ENCODE results near the gene YPEL2.

Gene YPEL2

DNA sequence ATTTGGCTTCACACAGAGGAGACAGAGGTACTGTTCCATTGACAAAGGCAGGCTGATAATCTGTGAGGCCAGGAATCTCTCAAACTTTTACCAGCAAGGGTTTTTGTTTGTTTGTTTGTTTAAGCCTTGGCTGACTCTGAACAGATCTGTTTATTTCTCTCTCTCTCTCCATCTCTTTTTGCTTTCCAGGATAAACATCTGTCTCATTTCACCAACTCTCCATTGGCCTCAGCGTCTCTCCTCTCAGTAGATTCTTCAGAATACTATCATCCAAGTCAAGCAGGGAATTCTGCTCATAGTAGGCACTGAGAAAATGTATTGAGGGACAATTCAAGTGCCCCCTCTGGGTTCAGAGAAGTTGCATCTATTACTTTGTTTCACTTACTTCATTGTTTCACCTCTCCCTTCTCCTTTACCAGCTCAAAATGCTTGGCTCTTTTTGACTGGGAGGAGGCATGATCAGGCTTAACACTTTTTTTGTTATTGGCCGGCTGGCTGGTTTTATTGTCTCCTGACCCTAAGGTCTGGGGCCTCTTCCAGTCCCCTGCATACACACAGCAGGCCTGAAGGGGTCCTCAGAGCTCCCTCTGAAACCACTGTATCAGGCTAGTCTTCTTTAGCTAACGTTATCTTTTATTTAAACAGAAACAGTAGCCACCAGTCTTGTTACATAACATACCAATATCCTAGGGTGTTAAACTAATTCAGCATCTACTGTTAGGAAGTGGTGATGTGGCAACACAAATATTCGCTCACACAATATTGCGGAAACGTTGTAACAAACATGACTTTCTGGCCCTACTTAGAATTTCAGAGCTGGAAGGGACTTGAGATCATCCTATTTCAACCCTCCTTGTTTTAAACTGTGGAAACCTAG, 2.0 kb upstream of the YPEL2 start:
- H3K9me3 ChIP-seq (ENCODE audit: control extremely low read depth in 1 of 5, control insufficient read depth in 4 of 5, insufficient read depth in 2 of 5, low read depth in 1 of 5, low read length in 4 of 5) = no peaks in the 10 kb centered on the region
- peak overlapping the region in 2 of 7 experiments; percentile 2 to 40 for H3K4me3 ChIP-seq (ENCODE audit: control insufficient read depth in 1 of 7, extremely low read depth in 1 of 7, insufficient read depth in 4 of 7, low read depth in 2 of 7, low read length in 6 of 7)
- peaks cover 12 to 37% (median 30%) of the 10 kb centered on the region in 4 experiments for H3K4me1 ChIP-seq (ENCODE audit: control extremely low read depth in 1 of 4, control insufficient read depth in 4 of 4, insufficient read depth in 4 of 4, low read length in 3 of 4)
- POLR2A ChIA-PET = interaction anchor here (0.9 to 1.0 kb wide), 2 partner anchors 51 to 108 kb away, joined by 3 to 4 read pairs; no protein-coding TSS in a partner anchor
- peak overlapping the region in 1 of 2 experiments; percentile 35 for H3K27ac ChIP-seq (ENCODE audit: insufficient read depth in 1 of 2, low read depth in 1 of 2, low read length in 2 of 2, poor library complexity in 1 of 2, severe bottlenecking in 2 of 2)
- peak; percentile 77 to 84 (median 80) for DNase-seq
- no peaks in the 10 kb centered on the region for H3K36me3 ChIP-seq (ENCODE audit: control insufficient read depth in 4 of 4, insufficient read depth in 4 of 4, low read length in 3 of 4)
- CTCF ChIA-PET = interaction anchor here (0.7 to 5.2 kb wide), 24 partner anchors 8 to 192 kb away, joined by 3 to 68 read pairs (median 4); no protein-coding TSS in a partner anchor
- WGBS (ENCODE audit: insufficient coverage) = 10% methylated on average over 1 of the region's 6 CpGs
- H3K27me3 ChIP-seq (replicated peaks in 2 of 5; ENCODE audit: control insufficient read depth in 4 of 5, insufficient read depth in 5 of 5, low read length in 4 of 5) = no peaks in the 10 kb centered on the region

GRCh38 chr17:59330053-59330942, 1.2 kb upstream of the YPEL2 start:
- Histone ChIP-seq H3K27me3 (replicated peaks in 2 of 5; ENCODE audit: control insufficient read depth in 4 of 5, insufficient read depth in 5 of 5, low read length in 4 of 5) (no peaks in the 10 kb centered on the region), H3K9me3 (ENCODE audit: control extremely low read depth in 1 of 5, control insufficient read depth in 4 of 5, insufficient read depth in 2 of 5, low read depth in 1 of 5, low read length in 4 of 5) (no peaks in the 10 kb centered on the region), H3K27ac (ENCODE audit: insufficient read depth in 1 of 2, low read depth in 1 of 2, low read length in 2 of 2, poor library complexity in 1 of 2, severe bottlenecking in 2 of 2) (peak overlapping the region in 1 of 2 experiments; percentile 35), H3K4me1 (ENCODE audit: control extremely low read depth in 1 of 4, control insufficient read depth in 4 of 4, insufficient read depth in 4 of 4, low read length in 3 of 4) (peaks cover 12 to 37% (median 30%) of the 10 kb centered on the region in 4 experiments), H3K4me3 (ENCODE audit: control insufficient read depth in 1 of 7, extremely low read depth in 1 of 7, insufficient read depth in 4 of 7, low read depth in 2 of 7, low read length in 6 of 7) (peak overlapping the region in 4 of 7 experiments; percentile 19 to 92 (median 86)), H3K36me3 (ENCODE audit: control insufficient read depth in 4 of 4, insufficient read depth in 4 of 4, low read length in 3 of 4) (no peaks in the 10 kb centered on the region)
- CTCF ChIA-PET = interaction anchor here (0.8 to 5.2 kb wide), 21 partner anchors 8 to 191 kb away, joined by 3 to 68 read pairs (median 4); no protein-coding TSS in a partner anchor
- peak in 2 of 3 donors; percentile 10 to 13 for DNase-seq
- POLR2A ChIA-PET = interaction anchor here (0.9 to 1.0 kb wide), 2 partner anchors 50 to 107 kb away, joined by 3 to 4 read pairs; no protein-coding TSS in a partner anchor
- WGBS (ENCODE audit: insufficient coverage) = 34% methylated on average over 10 of the region's 17 CpGs

DNA sequence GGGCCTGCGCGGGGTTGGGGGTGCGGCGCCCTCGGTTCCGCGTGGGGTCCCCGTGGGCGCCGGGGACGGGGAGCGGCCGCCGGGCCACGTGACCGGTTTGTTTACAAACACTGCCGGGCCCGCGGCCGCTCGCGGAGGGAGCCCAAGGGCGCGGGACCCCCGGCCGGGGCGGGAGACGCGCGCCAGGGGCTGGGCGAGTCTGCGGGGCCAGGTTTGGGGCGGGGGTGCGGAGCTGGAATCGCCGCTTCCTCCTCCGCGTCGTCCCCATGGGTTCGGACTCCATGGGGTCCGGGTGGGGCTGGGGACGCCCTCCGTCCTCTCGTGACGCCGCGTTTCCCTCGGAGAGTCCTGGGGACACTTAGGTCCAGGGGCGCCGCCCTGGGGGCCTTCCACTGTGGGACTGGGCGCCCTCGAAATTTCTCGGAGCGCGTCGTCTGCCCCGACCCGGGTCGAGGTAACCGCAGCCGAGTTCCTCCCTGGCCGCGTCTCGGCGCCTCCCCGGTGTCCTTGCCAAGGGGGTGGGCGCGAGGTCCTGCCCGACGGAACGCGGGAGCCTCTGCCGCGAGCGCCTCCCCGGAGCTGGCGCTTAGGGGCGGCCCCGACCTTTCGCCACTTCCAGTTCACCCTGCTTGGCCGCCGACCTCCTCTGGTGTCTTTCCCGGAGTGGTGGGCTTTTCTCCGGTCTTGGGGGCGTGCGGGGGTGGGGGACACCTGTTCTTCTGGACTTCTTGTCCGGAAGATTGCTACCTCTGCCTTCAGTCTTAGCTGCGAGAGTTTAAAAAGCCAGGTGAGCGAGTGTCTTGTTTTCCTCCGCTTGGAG, 684 bp downstream of the YPEL2 start:
- POLR2A ChIA-PET = interaction anchor here (2.1 kb wide), 1 partner anchor 30 kb away, joined by 5 read pairs; no protein-coding TSS in a partner anchor

GRCh38 chr17:59332749-59333377, 1.4 kb downstream of the YPEL2 start:
- CTCF ChIA-PET = interaction anchor here (1.3 to 1.4 kb wide), 3 partner anchors 16 to 102 kb away, joined by 3 to 4 read pairs (median 3); no protein-coding TSS in a partner anchor

More for the DNA sequence above, 684 bp downstream of the YPEL2 start:
- DNase-seq = peak in 2 of 3 donors; percentile 30 to 51
- 0% methylated on average over 67 of the region's 90 CpGs for WGBS (ENCODE audit: insufficient coverage)
- Histone ChIP-seq H3K4me3 (ENCODE audit: control insufficient read depth in 1 of 7, extremely low read depth in 1 of 7, insufficient read depth in 4 of 7, low read depth in 2 of 7, low read length in 6 of 7) (peak overlapping the region; percentile 76 to 92 (median 84)), H3K9me3 (ENCODE audit: control extremely low read depth in 1 of 5, control insufficient read depth in 4 of 5, insufficient read depth in 2 of 5, low read depth in 1 of 5, low read length in 4 of 5) (no peaks in the 10 kb centered on the region), H3K36me3 (ENCODE audit: control insufficient read depth in 4 of 4, insufficient read depth in 4 of 4, low read length in 3 of 4) (no peaks in the 10 kb centered on the region), H3K27me3 (replicated peaks in 2 of 5; ENCODE audit: control insufficient read depth in 4 of 5, insufficient read depth in 5 of 5, low read length in 4 of 5) (no peaks in the 10 kb centered on the region), H3K27ac (ENCODE audit: insufficient read depth in 1 of 2, low read depth in 1 of 2, low read length in 2 of 2, poor library complexity in 1 of 2, severe bottlenecking in 2 of 2) (peak overlapping the region in 1 of 2 experiments; percentile 77), H3K4me1 (ENCODE audit: control extremely low read depth in 1 of 4, control insufficient read depth in 4 of 4, insufficient read depth in 4 of 4, low read length in 3 of 4) (peaks cover 12 to 37% (median 31%) of the 10 kb centered on the region in 4 experiments)
- CTCF ChIA-PET = interaction anchor here (1.3 to 5.2 kb wide), 4 partner anchors 15 to 107 kb away, joined by 3 to 68 read pairs (median 4); no protein-coding TSS in a partner anchor

GRCh38 chr17:59333836-59334235, 2.4 kb downstream of the YPEL2 start:
- H3K4me3 ChIP-seq (ENCODE audit: control insufficient read depth in 1 of 7, extremely low read depth in 1 of 7, insufficient read depth in 4 of 7, low read depth in 2 of 7, low read length in 6 of 7) = no peak overlapping the region
- no peak overlapping the region for H3K27ac ChIP-seq (ENCODE audit: insufficient read depth in 1 of 2, low read depth in 1 of 2, low read length in 2 of 2, poor library complexity in 1 of 2, severe bottlenecking in 2 of 2)
- WGBS (ENCODE audit: insufficient coverage) = no CpG with 5 or more reads among the region's 2 CpGs
- no peaks in the 10 kb centered on the region for H3K27me3 ChIP-seq (replicated peaks in 2 of 5; ENCODE audit: control insufficient read depth in 4 of 5, insufficient read depth in 5 of 5, low read length in 4 of 5)
- POLR2A ChIA-PET = interaction anchor here (2.1 kb wide), 1 partner anchor 29 kb away, joined by 5 read pairs; no protein-coding TSS in a partner anchor
- CTCF ChIA-PET = no interaction called here
- no peak for DNase-seq
- H3K9me3 ChIP-seq (ENCODE audit: control extremely low read depth in 1 of 5, control insufficient read depth in 4 of 5, insufficient read depth in 2 of 5, low read depth in 1 of 5, low read length in 4 of 5) = no peaks in the 10 kb centered on the region
- H3K36me3 ChIP-seq (ENCODE audit: control insufficient read depth in 4 of 4, insufficient read depth in 4 of 4, low read length in 3 of 4) = no peaks in the 10 kb centered on the region
- peaks cover 12 to 38% (median 30%) of the 10 kb centered on the region in 4 experiments for H3K4me1 ChIP-seq (ENCODE audit: control extremely low read depth in 1 of 4, control insufficient read depth in 4 of 4, insufficient read depth in 4 of 4, low read length in 3 of 4)

More at GRCh38 chr17:59332749-59333377, 1.4 kb downstream of the YPEL2 start:
- POLR2A ChIA-PET = interaction anchor here (2.1 kb wide), 1 partner anchor 30 kb away, joined by 5 read pairs; no protein-coding TSS in a partner anchor
- peak overlapping the region; percentile 76 to 92 (median 84) for H3K4me3 ChIP-seq (ENCODE audit: control insufficient read depth in 1 of 7, extremely low read depth in 1 of 7, insufficient read depth in 4 of 7, low read depth in 2 of 7, low read length in 6 of 7)
- WGBS (ENCODE audit: insufficient coverage) = 22% methylated on average over 11 of the region's 14 CpGs
- no peaks in the 10 kb centered on the region for H3K36me3 ChIP-seq (ENCODE audit: control insufficient read depth in 4 of 4, insufficient read depth in 4 of 4, low read length in 3 of 4)
- no peaks in the 10 kb centered on the region for H3K27me3 ChIP-seq (replicated peaks in 2 of 5; ENCODE audit: control insufficient read depth in 4 of 5, insufficient read depth in 5 of 5, low read length in 4 of 5)
- peaks cover 12 to 37% (median 31%) of the 10 kb centered on the region in 4 experiments for H3K4me1 ChIP-seq (ENCODE audit: control extremely low read depth in 1 of 4, control insufficient read depth in 4 of 4, insufficient read depth in 4 of 4, low read length in 3 of 4)
- H3K27ac ChIP-seq (ENCODE audit: insufficient read depth in 1 of 2, low read depth in 1 of 2, low read length in 2 of 2, poor library complexity in 1 of 2, severe bottlenecking in 2 of 2) = peak overlapping the region in 1 of 2 experiments; percentile 77
- DNase-seq = peak in 2 of 3 donors; percentile 18 to 40
- no peaks in the 10 kb centered on the region for H3K9me3 ChIP-seq (ENCODE audit: control extremely low read depth in 1 of 5, control insufficient read depth in 4 of 5, insufficient read depth in 2 of 5, low read depth in 1 of 5, low read length in 4 of 5)
